GM23338 (cell line): Measurements from ENCODE around the gene SSU72. TPM values are rescaled to one million over a fixed set of nuclear protein-coding genes. Genes with fewer than 3 reads are reported as not detected.

ENCODE experiments used
- ATAC-seq: fragments of 200-7000 bp; cut with Tn5 transposase; 3 replicates; pipeline ENCODE4 v1.9.1; 2020
- DNase-seq: peaks from one replicate; pipeline ENCODE4 v3.0.0-alpha.2; 2015; ENCODE audit warnings: low spot score
- H2AFZ ChIP-seq: fragments of 200-600 bp; sonication (generic); 2 replicates; pipeline ENCODE4 v1.8.0; 2016; ENCODE audit warnings: antibody characterized with exemption, mild to moderate bottlenecking, moderate library complexity
- H3F3A ChIP-seq: fragments of 200-600 bp; sonication (generic); replicated peaks from 2 replicates; pipeline ENCODE4 v1.8.0; 2017; ENCODE audit warnings: antibody characterized with exemption, mixed run types, low read depth
- H3K27ac ChIP-seq: fragments of 200-600 bp; sonication (generic); 2 replicates; pipeline ENCODE4 v1.6.1; 2016; ENCODE audit warnings: low read depth
- H3K27me3 ChIP-seq: fragments of 200-600 bp; sonication (generic); 2 replicates; pipeline ENCODE4 v1.8.0; 2016; ENCODE audit warnings: mild to moderate bottlenecking, mixed run types, moderate library complexity; ENCODE audit not compliant: insufficient read depth
- H3K36me3 ChIP-seq: fragments of 200-600 bp; sonication (generic); 2 replicates; pipeline ENCODE4 v1.8.0; 2016; ENCODE audit warnings: mild to moderate bottlenecking; ENCODE audit not compliant: insufficient read depth
- H3K4me1 ChIP-seq: fragments of 200-600 bp; sonication (generic); 2 replicates; pipeline ENCODE4 v1.8.0; 2016; ENCODE audit warnings: mild to moderate bottlenecking, moderate library complexity; ENCODE audit not compliant: insufficient read depth
- H3K4me2 ChIP-seq: fragments of 200-600 bp; sonication (generic); 2 replicates; pipeline ENCODE4 v1.7.1; 2017; ENCODE audit warnings: mixed run types
- H3K4me3 ChIP-seq: fragments of 200-600 bp; sonication (generic); 2 replicates; pipeline ENCODE4 v1.6.1; 2016; ENCODE audit warnings: mixed run types
- H3K79me2 ChIP-seq: fragments of 200-600 bp; sonication (generic); replicated peaks from 2 replicates; pipeline ENCODE4 v1.8.0; 2017; ENCODE audit warnings: mild to moderate bottlenecking; ENCODE audit not compliant: insufficient read depth
- H3K9me2 ChIP-seq: fragments of 200-600 bp; sonication (generic); 2 replicates; pipeline ENCODE4 v1.8.0; 2017; ENCODE audit not compliant: insufficient read depth
- H4K20me1 ChIP-seq: fragments of 200-600 bp; sonication (generic); replicated peaks from 2 replicates; pipeline ENCODE4 v1.8.0; 2017; ENCODE audit warnings: mild to moderate bottlenecking; ENCODE audit not compliant: insufficient read depth
- H3K27ac Mint-ChIP-seq: 2 replicates; pipeline ENCODE4 v1.8.0; 2020; ENCODE audit warnings: inconsistent platforms, mild to moderate bottlenecking, moderate library complexity, mixed read lengths
- H3K27me3 Mint-ChIP-seq: 3 replicates; pipeline ENCODE4 v1.8.0; 2022; ENCODE audit warnings: low read depth, mild to moderate bottlenecking, moderate library complexity, mixed read lengths, inconsistent platforms; ENCODE audit not compliant: insufficient read depth, poor library complexity
- H3K36me3 Mint-ChIP-seq: 3 replicates; pipeline ENCODE4 v1.8.0; 2021; ENCODE audit warnings: low read depth, mild to moderate bottlenecking, inconsistent platforms, moderate library complexity, mixed read lengths
- H3K4me1 Mint-ChIP-seq: 3 replicates; pipeline ENCODE4 v1.8.0; 2020; ENCODE audit warnings: mild to moderate bottlenecking, inconsistent platforms, mixed read lengths
- H3K4me3 Mint-ChIP-seq: 3 replicates; pipeline ENCODE4 v1.8.0; 2021; ENCODE audit warnings: moderate library complexity, mild to moderate bottlenecking, inconsistent platforms, mixed read lengths
- H3K9me3 Mint-ChIP-seq: 3 replicates; pipeline ENCODE4 v1.8.0; 2020; ENCODE audit warnings: moderate library complexity, mild to moderate bottlenecking, inconsistent platforms, mixed read lengths
- EZH2 ChIP-seq: fragments of 200-600 bp; sonication (generic); IDR thresholded peaks from one replicate; pipeline ENCODE4 v1.8.0; 2017; ENCODE audit warnings: antibody characterized with exemption, mild to moderate bottlenecking, low read depth; ENCODE audit not compliant: unreplicated experiment
- EZH2phosphoT487 ChIP-seq: fragments of 200-600 bp; sonication (generic); IDR thresholded peaks from one replicate; pipeline ENCODE4 v1.8.1; 2018; ENCODE audit warnings: antibody characterized with exemption; ENCODE audit not compliant: unreplicated experiment
- JUNB ChIP-seq: IDR thresholded peaks from one replicate; pipeline ENCODE4 v1.6.1; 2016; ENCODE audit warnings: antibody characterized with exemption; ENCODE audit not compliant: unreplicated experiment
- POLR2AphosphoS5 ChIP-seq: IDR thresholded peaks from 2 replicates; pipeline ENCODE4 v1.6.1; 2016; ENCODE audit warnings: antibody characterized with exemption, low read depth
- polyA plus RNA-seq: library from polyadenylated mRNA; unstranded; fragments of >200 nt; fragmentation: Nextera tagmentation; extraction: Ambion mirVana; gene quantifications from 2 replicates; pipeline ENCODE4 v1.2.1, GENCODE V29; 2016
- total RNA-seq: library from RNA; depleted of rRNA; stranded (reverse); fragments of >200 nt; shearing (Covaris generic); gene quantifications from 2 replicates; pipeline ENCODE4 v1.2.3, GENCODE V29; 2014
- TF ChIP-seq, protein P1 (sequence below): fragments of 250-450 bp; sonication (Bioruptor Pico); IDR thresholded peaks from 2 replicates; pipeline ENCODE4 v1.5.0; 2020; ENCODE audit warnings: mild to moderate bottlenecking, moderate library complexity
- TF ChIP-seq, protein P2 (sequence below): IDR thresholded peaks from 2 replicates; pipeline ENCODE4 v1.6.1; 2016; ENCODE audit warnings: antibody characterized with exemption
- TF ChIP-seq, protein P3 (sequence below), 2 experiments: fragments of 200-600 bp in 1 of 2; sonication (generic) in 1 of 2; conservative IDR thresholded peaks; 2 replicates each; pipeline versions ENCODE4 v1.5.1 to v1.6.1; 2016 to 2017; ENCODE audit warnings: antibody characterized with exemption in 2 of 2, low read depth in 2 of 2, mild to moderate bottlenecking in 2 of 2, moderate library complexity in 1 of 2

The SSU72 gene
- total and polyA plus RNA-seq, 2 experiments from 2014 or later, result 148 to 248 TPM

DNA sequence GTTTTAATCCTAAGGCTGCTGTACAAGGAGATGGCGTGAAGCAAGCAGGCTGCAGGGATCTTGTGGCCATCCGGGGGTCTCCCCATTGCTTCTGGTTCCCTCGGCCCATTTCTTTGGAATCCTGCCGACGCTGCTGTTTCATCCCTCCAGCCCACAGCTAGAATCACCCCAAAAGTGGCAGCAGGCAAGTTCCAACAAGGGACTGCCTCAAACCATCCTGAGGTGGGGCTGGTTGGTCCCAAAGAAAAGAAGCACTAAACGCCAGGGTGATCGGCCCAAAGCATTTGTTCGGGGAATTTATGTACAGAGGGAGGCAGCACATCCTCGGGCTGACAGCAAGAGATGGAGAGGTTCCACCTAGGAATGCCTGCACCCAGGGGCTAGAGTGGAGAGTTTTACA lies 36.1 kb upstream of the SSU72 start:
- TF ChIP-seq, protein P1, sequence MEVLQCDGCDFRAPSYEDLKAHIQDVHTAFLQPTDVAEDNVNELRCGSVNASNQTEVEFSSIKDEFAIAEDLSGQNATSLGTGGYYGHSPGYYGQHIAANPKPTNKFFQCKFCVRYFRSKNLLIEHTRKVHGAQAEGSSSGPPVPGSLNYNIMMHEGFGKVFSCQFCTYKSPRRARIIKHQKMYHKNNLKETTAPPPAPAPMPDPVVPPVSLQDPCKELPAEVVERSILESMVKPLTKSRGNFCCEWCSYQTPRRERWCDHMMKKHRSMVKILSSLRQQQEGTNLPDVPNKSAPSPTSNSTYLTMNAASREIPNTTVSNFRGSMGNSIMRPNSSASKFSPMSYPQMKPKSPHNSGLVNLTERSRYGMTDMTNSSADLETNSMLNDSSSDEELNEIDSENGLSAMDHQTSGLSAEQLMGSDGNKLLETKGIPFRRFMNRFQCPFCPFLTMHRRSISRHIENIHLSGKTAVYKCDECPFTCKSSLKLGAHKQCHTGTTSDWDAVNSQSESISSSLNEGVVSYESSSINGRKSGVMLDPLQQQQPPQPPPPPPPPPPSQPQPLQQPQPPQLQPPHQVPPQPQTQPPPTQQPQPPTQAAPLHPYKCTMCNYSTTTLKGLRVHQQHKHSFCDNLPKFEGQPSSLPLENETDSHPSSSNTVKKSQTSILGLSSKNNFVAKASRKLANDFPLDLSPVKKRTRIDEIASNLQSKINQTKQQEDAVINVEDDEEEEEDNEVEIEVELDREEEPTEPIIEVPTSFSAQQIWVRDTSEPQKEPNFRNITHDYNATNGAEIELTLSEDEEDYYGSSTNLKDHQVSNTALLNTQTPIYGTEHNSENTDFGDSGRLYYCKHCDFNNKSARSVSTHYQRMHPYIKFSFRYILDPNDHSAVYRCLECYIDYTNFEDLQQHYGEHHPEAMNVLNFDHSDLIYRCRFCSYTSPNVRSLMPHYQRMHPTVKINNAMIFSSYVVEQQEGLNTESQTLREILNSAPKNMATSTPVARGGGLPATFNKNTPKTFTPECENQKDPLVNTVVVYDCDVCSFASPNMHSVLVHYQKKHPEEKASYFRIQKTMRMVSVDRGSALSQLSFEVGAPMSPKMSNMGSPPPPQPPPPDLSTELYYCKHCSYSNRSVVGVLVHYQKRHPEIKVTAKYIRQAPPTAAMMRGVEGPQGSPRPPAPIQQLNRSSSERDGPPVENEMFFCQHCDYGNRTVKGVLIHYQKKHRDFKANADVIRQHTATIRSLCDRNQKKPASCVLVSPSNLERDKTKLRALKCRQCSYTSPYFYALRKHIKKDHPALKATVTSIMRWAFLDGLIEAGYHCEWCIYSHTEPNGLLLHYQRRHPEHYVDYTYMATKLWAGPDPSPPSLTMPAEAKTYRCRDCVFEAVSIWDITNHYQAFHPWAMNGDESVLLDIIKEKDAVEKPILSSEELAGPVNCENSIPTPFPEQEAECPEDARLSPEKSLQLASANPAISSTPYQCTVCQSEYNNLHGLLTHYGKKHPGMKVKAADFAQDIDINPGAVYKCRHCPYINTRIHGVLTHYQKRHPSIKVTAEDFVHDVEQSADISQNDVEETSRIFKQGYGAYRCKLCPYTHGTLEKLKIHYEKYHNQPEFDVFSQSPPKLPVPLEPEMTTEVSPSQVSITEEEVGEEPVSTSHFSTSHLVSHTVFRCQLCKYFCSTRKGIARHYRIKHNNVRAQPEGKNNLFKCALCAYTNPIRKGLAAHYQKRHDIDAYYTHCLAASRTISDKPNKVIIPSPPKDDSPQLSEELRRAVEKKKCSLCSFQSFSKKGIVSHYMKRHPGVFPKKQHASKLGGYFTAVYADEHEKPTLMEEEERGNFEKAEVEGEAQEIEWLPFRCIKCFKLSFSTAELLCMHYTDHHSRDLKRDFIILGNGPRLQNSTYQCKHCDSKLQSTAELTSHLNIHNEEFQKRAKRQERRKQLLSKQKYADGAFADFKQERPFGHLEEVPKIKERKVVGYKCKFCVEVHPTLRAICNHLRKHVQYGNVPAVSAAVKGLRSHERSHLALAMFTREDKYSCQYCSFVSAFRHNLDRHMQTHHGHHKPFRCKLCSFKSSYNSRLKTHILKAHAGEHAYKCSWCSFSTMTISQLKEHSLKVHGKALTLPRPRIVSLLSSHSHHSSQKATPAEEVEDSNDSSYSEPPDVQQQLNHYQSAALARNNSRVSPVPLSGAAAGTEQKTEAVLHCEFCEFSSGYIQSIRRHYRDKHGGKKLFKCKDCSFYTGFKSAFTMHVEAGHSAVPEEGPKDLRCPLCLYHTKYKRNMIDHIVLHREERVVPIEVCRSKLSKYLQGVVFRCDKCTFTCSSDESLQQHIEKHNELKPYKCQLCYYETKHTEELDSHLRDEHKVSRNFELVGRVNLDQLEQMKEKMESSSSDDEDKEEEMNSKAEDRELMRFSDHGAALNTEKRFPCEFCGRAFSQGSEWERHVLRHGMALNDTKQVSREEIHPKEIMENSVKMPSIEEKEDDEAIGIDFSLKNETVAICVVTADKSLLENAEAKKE, result no peak
- no peak for TF ChIP-seq JUNB
- TF ChIP-seq, protein P2, sequence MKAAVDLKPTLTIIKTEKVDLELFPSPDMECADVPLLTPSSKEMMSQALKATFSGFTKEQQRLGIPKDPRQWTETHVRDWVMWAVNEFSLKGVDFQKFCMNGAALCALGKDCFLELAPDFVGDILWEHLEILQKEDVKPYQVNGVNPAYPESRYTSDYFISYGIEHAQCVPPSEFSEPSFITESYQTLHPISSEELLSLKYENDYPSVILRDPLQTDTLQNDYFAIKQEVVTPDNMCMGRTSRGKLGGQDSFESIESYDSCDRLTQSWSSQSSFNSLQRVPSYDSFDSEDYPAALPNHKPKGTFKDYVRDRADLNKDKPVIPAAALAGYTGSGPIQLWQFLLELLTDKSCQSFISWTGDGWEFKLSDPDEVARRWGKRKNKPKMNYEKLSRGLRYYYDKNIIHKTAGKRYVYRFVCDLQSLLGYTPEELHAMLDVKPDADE, result no peak
- TF ChIP-seq POLR2AphosphoS5, result no peak
- TF ChIP-seq EZH2, result no peak
- TF ChIP-seq, protein P3, sequence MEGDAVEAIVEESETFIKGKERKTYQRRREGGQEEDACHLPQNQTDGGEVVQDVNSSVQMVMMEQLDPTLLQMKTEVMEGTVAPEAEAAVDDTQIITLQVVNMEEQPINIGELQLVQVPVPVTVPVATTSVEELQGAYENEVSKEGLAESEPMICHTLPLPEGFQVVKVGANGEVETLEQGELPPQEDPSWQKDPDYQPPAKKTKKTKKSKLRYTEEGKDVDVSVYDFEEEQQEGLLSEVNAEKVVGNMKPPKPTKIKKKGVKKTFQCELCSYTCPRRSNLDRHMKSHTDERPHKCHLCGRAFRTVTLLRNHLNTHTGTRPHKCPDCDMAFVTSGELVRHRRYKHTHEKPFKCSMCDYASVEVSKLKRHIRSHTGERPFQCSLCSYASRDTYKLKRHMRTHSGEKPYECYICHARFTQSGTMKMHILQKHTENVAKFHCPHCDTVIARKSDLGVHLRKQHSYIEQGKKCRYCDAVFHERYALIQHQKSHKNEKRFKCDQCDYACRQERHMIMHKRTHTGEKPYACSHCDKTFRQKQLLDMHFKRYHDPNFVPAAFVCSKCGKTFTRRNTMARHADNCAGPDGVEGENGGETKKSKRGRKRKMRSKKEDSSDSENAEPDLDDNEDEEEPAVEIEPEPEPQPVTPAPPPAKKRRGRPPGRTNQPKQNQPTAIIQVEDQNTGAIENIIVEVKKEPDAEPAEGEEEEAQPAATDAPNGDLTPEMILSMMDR (conservative IDR thresholded peaks at IDR 0.05; ENCODE audit: low read depth in 2 of 2), result no peak
- no peak for TF ChIP-seq EZH2phosphoT487
- Mint-ChIP-seq H3K27me3 (peaks cover 8% of the 10 kb centered on the region), H3K4me1 (peaks cover 19% of the 10 kb centered on the region), H3K27ac (no peak overlapping the region), H3K4me3 (no peak overlapping the region), H3K9me3 (no peaks in the 10 kb centered on the region), H3K36me3 (peaks cover 2% of the 10 kb centered on the region; the same call in 2 of the 3 replicates)
- Histone ChIP-seq H3K4me1 (0 out of 2 replicates have a peak, but pooled peaks cover 6% of the 10 kb centered on the region), H3K4me3 (no peak overlapping the region), H3K27ac (no peak overlapping the region), H3K27me3 (no peaks in the 10 kb centered on the region), H3K79me2 (peaks cover 16% of the 10 kb centered on the region; the same call in 1 of the 2 replicates), H3K36me3 (no peaks in the 10 kb centered on the region), H2AFZ (no peak overlapping the region), H3K9me2 (no peaks in the 10 kb centered on the region), H4K20me1 (peaks cover 5% of the 10 kb centered on the region; the same call in 1 of the 2 replicates), H3F3A (0 out of 2 replicates have a peak, but pooled peaks cover 11% of the 10 kb centered on the region), H3K4me2 (no peak overlapping the region)
- no peak for ATAC-seq
- DNase-seq, result no peak
